HG03520 (cell line): Measurements from ENCODE around the gene PCDHGB4.
"Not testable (repeated sequence)": the region's sequence is repeated elsewhere in the genome, so short reads cannot be mapped to it uniquely, and the experiment has no call there.

Source experiments
- ATAC-seq: cut with Tn5 transposase; IDR thresholded peaks from one replicate; pipeline ENCODE4 v1.9.1; 2021; ENCODE audit warnings: mild to moderate bottlenecking, moderate library complexity; ENCODE audit not compliant: unreplicated experiment

The PCDHGB4 gene

GRCh38 chr5:141366016-141366896 lies 21.2 kb upstream of the PCDHGB4 start:
- ATAC-seq, result no peak

DNA sequence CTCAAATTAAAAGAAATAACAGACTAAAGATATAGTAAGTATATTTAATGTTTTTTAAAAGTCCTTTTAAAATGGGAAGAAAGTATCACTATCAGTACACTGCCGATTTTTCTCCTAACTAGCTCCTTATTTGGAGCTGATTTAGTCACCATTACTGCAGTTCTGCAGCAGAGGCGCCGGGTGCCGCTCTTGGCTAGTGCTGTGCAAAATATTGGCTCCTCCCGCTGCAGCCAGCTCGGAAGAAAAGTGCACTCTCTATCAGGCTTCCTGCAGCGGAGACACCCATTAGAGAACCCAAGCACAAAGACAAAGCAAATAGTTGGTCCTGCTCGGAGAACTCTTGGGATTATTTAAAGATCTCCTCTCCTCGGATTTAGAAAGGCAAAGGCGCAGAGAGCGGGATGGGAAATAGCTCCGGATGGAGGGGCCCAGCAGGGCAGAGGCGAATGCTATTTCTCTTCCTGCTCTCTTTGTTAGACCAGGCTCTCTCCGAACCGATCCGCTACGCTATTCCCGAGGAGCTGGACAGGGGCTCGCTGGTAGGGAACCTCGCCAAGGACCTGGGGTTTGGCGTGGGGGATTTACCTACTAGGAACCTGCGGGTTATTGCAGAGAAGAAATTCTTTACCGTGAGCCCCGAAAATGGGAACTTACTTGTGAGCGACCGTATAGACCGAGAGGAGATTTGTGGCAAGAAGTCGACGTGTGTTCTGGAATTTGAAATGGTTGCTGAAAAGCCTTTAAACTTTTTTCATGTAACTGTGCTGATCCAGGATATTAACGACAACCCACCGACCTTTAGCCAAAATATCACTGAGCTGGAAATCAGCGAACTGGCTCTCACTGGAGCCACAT lies 17.3 kb upstream of the PCDHGB4 start, which contains the start of gene PCDHGB3:
TSS of gene PCDHGB3 (plus strand) at position 249 of the 855 bp plus-strand sequence. CDS start at position 402, 153 bp downstream.
- peak; percentile 98 for ATAC-seq

- no peak for ATAC-seq
Observed at GRCh38 chr5:141371572-141372475, 15.7 kb upstream of the PCDHGB4 start.

- no peak for ATAC-seq
Observed at GRCh38 chr5:141373673-141374317, 13.7 kb upstream of the PCDHGB4 start, which contains the start of gene PCDHGA6. PCDHGA6 (plus strand) TSS chr5:141373891; CDS start chr5:141374084, 193 bp downstream.

GRCh38 chr5:141374627-141375026 lies 12.9 kb upstream of the PCDHGB4 start:
- no peak for ATAC-seq

DNA sequence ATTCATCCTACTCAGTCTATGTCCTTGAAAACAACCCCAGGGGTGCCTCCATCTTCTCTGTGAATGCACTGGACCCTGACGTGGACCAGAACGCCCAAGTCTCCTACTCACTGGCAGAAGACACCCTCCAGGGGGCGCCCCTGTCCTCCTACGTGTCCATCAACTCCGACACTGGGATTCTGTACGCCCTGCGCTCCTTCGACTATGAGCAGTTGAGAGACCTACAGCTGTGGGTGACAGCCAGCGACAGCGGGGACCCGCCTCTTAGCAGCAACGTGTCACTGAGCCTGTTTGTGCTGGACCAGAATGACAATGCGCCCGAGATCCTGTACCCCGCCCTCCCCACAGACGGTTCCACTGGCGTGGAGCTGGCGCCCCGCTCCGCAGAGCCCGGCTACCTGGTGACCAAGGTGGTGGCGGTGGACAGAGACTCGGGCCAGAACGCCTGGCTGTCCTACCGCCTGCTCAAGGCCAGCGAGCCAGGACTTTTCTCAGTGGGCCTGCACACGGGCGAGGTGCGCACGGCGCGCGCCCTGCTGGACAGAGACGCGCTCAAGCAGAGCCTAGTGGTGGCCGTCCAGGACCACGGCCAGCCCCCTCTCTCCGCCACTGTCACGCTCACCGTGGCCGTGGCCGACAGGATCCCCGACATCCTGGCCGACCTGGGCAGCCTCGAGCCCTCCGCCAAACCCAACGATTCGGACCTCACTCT lies 11.9 kb upstream of the PCDHGB4 start:
- not testable (repeated sequence) for ATAC-seq

DNA sequence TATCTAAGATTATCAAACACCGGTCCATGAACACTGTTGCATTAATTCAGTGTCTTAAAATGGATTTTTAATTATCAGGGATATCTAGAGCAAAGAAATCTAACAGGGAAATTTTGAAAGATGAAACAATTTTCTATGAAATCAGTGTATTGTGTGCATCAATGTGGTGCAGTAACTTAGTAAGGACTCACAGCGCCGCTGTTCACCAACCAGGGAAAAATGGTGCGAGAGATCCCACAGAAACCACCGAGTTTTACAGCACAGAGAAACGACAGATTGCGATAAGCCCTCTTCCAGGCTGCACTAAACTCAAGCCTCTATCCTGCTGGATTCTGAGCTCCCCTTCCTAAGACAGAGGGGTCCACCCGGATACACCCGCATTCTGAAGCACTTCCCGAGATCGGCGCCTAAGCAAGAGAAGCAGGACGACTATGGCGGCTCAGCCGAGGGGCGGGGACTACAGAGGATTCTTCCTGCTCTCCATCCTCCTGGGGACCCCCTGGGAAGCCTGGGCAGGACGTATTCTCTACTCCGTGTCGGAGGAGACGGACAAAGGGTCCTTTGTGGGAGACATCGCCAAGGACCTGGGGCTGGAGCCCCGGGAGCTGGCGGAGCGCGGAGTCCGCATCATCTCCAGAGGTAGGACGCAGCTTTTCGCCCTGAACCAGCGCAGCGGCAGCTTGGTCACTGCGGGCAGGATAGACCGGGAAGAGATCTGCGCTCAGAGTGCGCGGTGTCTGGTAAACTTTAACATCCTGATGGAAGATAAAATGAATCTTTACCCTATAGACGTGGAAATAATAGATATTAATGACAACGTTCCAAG lies 4.8 kb upstream of the PCDHGB4 start, which contains the start of gene PCDHGA7:
TSS of gene PCDHGA7 (plus strand) at position 274 of the 826 bp plus-strand sequence. CDS start at position 432, 158 bp downstream.
- ATAC-seq, result peak; percentile 73

GRCh38 chr5:141383345-141383744 lies 4.2 kb upstream of the PCDHGB4 start:
- no peak for ATAC-seq

- ATAC-seq, result no peak
Observed at GRCh38 chr5:141384471-141385267, 2.8 kb upstream of the PCDHGB4 start.

DNA sequence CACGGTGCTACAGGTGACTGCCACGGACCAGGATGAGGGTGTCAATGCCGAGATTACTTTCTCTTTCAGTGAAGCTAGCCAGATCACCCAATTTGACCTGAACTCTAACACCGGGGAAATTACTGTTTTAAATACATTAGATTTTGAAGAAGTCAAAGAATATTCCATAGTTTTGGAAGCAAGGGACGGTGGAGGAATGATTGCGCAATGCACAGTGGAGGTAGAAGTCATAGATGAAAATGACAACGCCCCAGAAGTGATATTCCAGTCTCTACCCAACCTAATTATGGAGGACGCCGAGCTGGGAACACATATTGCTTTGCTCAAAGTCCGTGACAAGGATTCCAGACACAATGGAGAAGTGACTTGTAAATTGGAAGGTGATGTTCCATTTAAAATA lies 1.2 kb downstream of the PCDHGB4 start:
- ATAC-seq, result no peak

DNA sequence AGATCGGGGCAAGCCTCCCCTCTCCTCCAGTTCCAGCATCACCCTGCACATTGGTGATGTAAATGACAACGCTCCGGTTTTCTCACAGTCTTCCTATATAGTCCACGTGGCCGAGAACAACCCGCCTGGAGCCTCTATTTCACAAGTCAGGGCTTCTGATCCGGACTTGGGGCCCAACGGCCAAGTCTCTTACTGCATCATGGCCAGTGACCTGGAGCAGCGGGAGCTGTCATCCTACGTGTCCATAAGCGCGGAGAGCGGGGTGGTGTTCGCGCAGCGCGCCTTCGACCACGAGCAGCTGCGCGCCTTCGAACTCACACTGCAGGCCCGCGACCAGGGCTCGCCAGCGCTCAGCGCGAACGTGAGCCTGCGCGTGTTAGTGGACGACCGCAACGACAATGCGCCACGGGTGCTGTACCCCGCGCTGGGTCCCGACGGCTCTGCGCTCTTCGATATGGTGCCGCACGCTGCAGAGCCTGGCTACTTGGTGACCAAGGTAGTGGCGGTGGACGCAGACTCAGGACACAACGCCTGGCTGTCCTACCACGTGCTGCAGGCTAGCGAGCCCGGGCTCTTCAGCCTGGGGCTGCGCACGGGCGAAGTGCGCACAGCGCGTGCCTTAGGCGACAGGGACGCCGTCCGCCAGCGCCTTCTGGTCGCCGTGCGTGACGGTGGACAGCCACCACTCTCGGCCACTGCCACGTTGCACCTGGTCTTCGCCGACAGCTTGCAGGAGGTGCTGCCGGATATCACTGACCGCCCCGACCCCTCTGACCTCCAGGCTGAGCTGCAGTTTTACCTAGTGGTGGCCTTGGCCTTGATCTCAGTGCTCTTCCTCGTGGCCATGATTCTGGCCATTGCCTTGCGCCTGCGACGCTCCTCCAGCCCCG lies 1.9 kb downstream of the PCDHGB4 start:
- ATAC-seq, result no peak

GRCh38 chr5:141392429-141393198 lies 5.1 kb downstream of the PCDHGB4 start, which contains the start of gene PCDHGA8:
PCDHGA8 (plus strand) TSS chr5:141392633; CDS start chr5:141392814, 181 bp downstream.
- no peak for ATAC-seq

- no peak for ATAC-seq
Observed at GRCh38 chr5:141393267-141393666, 5.8 kb downstream of the PCDHGB4 start.

- ATAC-seq, result not testable (repeated sequence)
Observed at GRCh38 chr5:141394401-141395187, 7.1 kb downstream of the PCDHGB4 start.
